ENCODE data around the gene DTD2.
"Not testable (repeated sequence)": the region's sequence is repeated elsewhere in the genome, so short reads cannot be mapped to it uniquely, and the experiment has no call there.

Gene DTD2

GRCh38 chr14:31441273-31442111, 15.8 kb downstream of the DTD2 start:
- DNase-seq: no peak

- DNase-seq: no peak
Measured at GRCh38 chr14:31440280-31440679, 17.0 kb downstream of the DTD2 start.

- DNase-seq: no peak
Measured at GRCh38 chr14:31439561-31439960, 17.7 kb downstream of the DTD2 start.

GRCh38 chr14:31437045-31437691, 20.1 kb downstream of the DTD2 start:
- DNase-seq: not testable (repeated sequence)

- DNase-seq: no peak
Measured at GRCh38 chr14:31435276-31435675, 22.0 kb downstream of the DTD2 start.

- DNase-seq: no peak
Measured at GRCh38 chr14:31430634-31431264, 26.6 kb downstream of the DTD2 start.

- DNase-seq: no peak
Measured at GRCh38 chr14:31429791-31430190, 27.5 kb downstream of the DTD2 start.

GRCh38 chr14:31428011-31428410, 29.3 kb downstream of the DTD2 start:
- DNase-seq: no peak

GRCh38 chr14:31426663-31427062, 30.6 kb downstream of the DTD2 start:
- no peak for DNase-seq

GRCh38 chr14:31425905-31426304, 31.4 kb downstream of the DTD2 start:
- no peak for DNase-seq

GRCh38 chr14:31421200-31421599, 36.1 kb downstream of the DTD2 start:
- DNase-seq: no peak

GRCh38 chr14:31420319-31421111, 36.8 kb downstream of the DTD2 start, which contains the start of gene HEATR5A:
Gene HEATR5A, minus strand, starts transcription at chr14:31420550. Its CDS starts 17,575 bp downstream, at chr14:31402975.
- DNase-seq: peak; percentile 97

- peak; percentile 62 for DNase-seq
Measured at GRCh38 chr14:31419967-31420318, 37.4 kb downstream of the DTD2 start.

- no peak for DNase-seq
Measured at GRCh38 chr14:31419179-31419966, 37.9 kb downstream of the DTD2 start.

GRCh38 chr14:31418440-31418839, 38.9 kb downstream of the DTD2 start:
- no peak for DNase-seq

- DNase-seq: no peak
Measured at GRCh38 chr14:31414190-31414833, 43.0 kb downstream of the DTD2 start.

- no peak for DNase-seq
Measured at GRCh38 chr14:31411218-31411727, 46.0 kb downstream of the DTD2 start.

- no peak for DNase-seq
Measured at GRCh38 chr14:31410048-31410650, 47.2 kb downstream of the DTD2 start.

GRCh38 chr14:31408421-31408820, 48.9 kb downstream of the DTD2 start:
- no peak for DNase-seq

GRCh38 chr14:31405599-31406232, 51.6 kb downstream of the DTD2 start:
- DNase-seq: no peak
